ENCODE results near the gene C1RL.

GRCh38 chr12:7075518-7075917 lies 33.5 kb downstream of the C1RL start:
- TF ChIP-seq CTCF (conservative IDR thresholded peaks at IDR 0.05), result no peak
- TF ChIP-seq EZH2 (IDR thresholded peaks at IDR 0.05; ENCODE audit: low read depth), result no peak

All from PC-9 (cell line).